Upper lobe of left lung (tissue), 6 donors: ENCODE measurements around the gene RAX2. TPM values are rescaled to one million over a fixed set of nuclear protein-coding genes. Genes with fewer than 3 reads are reported as not detected.

Experiments
- ATAC-seq, 2 donors: fragments of 200-7000 bp; cut with Tn5 transposase; one replicate each; pipeline ENCODE4 v1.9.1; 2022; ENCODE audit warnings: mild to moderate bottlenecking in 2 of 2, moderate library complexity in 2 of 2; ENCODE audit not compliant: low FRiP score in 2 of 2
- DNase-seq, 2 donors: peaks; one replicate each; pipeline ENCODE4 v3.0.0-alpha.2; 2019 to 2020
- H3K27ac ChIP-seq, 4 donors: fragments of 200-600 bp; sonication (generic); one replicate each; pipeline ENCODE4 v1.5.1; 2016 to 2019
- H3K27me3 ChIP-seq, 4 donors: fragments of 200-600 bp; sonication (generic); one replicate each; pipeline ENCODE4 v1.5.1; 2017 to 2019
- H3K36me3 ChIP-seq, 4 donors: fragments of 200-600 bp; sonication (generic); one replicate each; pipeline ENCODE4 v1.5.1; 2016 to 2019
- H3K4me1 ChIP-seq, 4 donors: fragments of 200-600 bp; sonication (generic); one replicate each; pipeline ENCODE4 v1.5.1; 2018 to 2019
- H3K4me3 ChIP-seq, 4 donors: fragments of 200-600 bp; sonication (generic); one replicate each; pipeline ENCODE4 v1.5.1; 2017 to 2019; ENCODE audit warnings: mild to moderate bottlenecking in 2 of 4, moderate library complexity in 1 of 4
- H3K9me3 ChIP-seq, 4 donors: fragments of 200-600 bp; sonication (generic); one replicate each; pipeline ENCODE4 v1.5.1; 2018 to 2019
- EP300 ChIP-seq, 4 donors: sonication (generic); formaldehyde crosslinking; IDR thresholded peaks; one replicate each; pipeline ENCODE4 v1.5.1; 2017; ENCODE audit warnings: antibody characterized with exemption in 4 of 4, control low read depth in 2 of 4
- POLR2A ChIP-seq, 4 donors: fragments of 450-650 bp; IDR thresholded peaks; one replicate each; pipeline ENCODE4 v1.5.1; 2016 to 2017; ENCODE audit warnings: antibody characterized with exemption in 4 of 4, mild to moderate bottlenecking in 2 of 4
- POLR2AphosphoS5 ChIP-seq, 2 donors: sonication (generic); formaldehyde crosslinking; IDR thresholded peaks; one replicate each; pipeline ENCODE4 v1.5.1; 2017; ENCODE audit warnings: antibody characterized with exemption in 2 of 2
- WGBS, 2 donors: methylation state at CpG; one replicate each; pipeline ENCODE4 v1.1.5; 2017 to 2018; 5-methylcytosine and 5-hydroxymethylcytosine counted together
- total RNA-seq, 6 donors: library from RNA; depleted of rRNA in 4 of 6; stranded (reverse); fragments of >200 nt in 4 of 6; gene quantifications; one replicate each; pipeline versions ENCODE4 v1.1.0 to v1.2.1, GENCODE V29; 2016 to 2021
- TF ChIP-seq, protein P1 (sequence below), 6 experiments: fragments of 450-650 bp in 4 of 6; fragments of 200-600 bp in 2 of 6; sonication (generic) in 2 of 6; IDR thresholded peaks; one replicate each; pipeline ENCODE4 v1.5.1; 2016 to 2019; ENCODE audit warnings: antibody characterized with exemption in 6 of 6
- donor health status: DM: no; HTN: no; CAD: no; lungs with moderate emphysema.
- donor health status: DM: no; HTN: yes; CAD: no; lungs with severe emphysema.

RAX2 gene
- total RNA-seq, 6 donors from 2014 or later, result not detected

DNA sequence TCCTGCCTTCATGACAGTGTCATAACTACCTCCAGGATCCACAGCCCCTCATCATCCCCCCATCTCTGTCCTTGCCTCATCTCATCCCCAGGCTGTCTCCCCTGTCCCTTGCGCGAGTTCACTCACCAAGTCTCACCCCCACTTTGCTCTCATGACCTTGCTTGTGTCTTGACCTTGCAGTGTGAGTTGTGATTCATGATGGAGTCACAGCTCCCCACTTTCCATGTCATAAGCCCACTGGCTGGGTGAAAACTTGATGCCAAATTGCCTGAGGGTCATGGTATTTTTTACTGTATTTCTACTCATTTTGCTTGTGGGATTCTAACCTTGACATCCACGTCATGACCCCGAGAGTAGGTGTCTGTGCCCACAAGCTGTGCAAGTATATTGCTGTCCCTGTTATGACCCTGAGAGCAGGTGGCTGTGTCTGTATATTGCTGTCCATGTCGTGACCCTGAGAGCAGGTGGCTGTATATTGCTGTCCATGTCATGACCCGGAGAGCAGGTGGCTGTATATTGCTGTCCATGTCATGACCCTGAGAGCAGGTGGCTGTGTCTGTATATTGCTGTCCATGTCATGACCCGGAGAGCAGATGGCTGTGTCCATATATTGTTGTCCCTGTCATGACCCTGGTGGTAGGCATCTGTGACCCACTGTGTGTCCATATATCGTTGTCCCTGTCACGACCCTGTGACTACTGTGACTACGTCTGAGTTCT is 34.4 kb downstream of the RAX2 start:
- Histone ChIP-seq H3K27ac (no peak overlapping the region), H3K27me3 (no peaks in the 10 kb centered on the region), H3K9me3 (no peaks in the 10 kb centered on the region), H3K36me3 (peaks cover 4 to 27% (median 9%) of the 10 kb centered on the region in 4 donors), H3K4me3 (no peak overlapping the region), H3K4me1 (no peaks in the 10 kb centered on the region)
- WGBS, 2 donors, result 85% methylated on average over 9 to 10 of the region's 10 CpGs
- TF ChIP-seq, protein P1, sequence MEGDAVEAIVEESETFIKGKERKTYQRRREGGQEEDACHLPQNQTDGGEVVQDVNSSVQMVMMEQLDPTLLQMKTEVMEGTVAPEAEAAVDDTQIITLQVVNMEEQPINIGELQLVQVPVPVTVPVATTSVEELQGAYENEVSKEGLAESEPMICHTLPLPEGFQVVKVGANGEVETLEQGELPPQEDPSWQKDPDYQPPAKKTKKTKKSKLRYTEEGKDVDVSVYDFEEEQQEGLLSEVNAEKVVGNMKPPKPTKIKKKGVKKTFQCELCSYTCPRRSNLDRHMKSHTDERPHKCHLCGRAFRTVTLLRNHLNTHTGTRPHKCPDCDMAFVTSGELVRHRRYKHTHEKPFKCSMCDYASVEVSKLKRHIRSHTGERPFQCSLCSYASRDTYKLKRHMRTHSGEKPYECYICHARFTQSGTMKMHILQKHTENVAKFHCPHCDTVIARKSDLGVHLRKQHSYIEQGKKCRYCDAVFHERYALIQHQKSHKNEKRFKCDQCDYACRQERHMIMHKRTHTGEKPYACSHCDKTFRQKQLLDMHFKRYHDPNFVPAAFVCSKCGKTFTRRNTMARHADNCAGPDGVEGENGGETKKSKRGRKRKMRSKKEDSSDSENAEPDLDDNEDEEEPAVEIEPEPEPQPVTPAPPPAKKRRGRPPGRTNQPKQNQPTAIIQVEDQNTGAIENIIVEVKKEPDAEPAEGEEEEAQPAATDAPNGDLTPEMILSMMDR (IDR thresholded peaks at IDR 0.05), result no peak
- no peak for TF ChIP-seq POLR2AphosphoS5 (IDR thresholded peaks at IDR 0.05)
- no peak for TF ChIP-seq POLR2A (IDR thresholded peaks at IDR 0.05)
- DNase-seq, result no peak
- no peak for ATAC-seq

GRCh38 chr19:3736106-3736724 is 35.8 kb downstream of the RAX2 start:
- 81 to 86% methylated on average over 8 to 21 of the region's 21 CpGs for WGBS, 2 donors
- no peak for TF ChIP-seq POLR2AphosphoS5 (IDR thresholded peaks at IDR 0.05)
- TF ChIP-seq, protein P1 (IDR thresholded peaks at IDR 0.05), result no peak
- no peak for TF ChIP-seq POLR2A (IDR thresholded peaks at IDR 0.05)
- no peak for TF ChIP-seq EP300 (IDR thresholded peaks at IDR 0.05)
- ATAC-seq, result no peak

GRCh38 chr19:3734310-3734600 is 37.8 kb downstream of the RAX2 start:
- Histone ChIP-seq H3K4me1 (no peaks in the 10 kb centered on the region), H3K27me3 (no peaks in the 10 kb centered on the region), H3K36me3 (peaks cover 4 to 14% (median 6%) of the 10 kb centered on the region in 4 donors), H3K27ac (no peak overlapping the region), H3K9me3 (peaks cover 0 to 1% (median 0%) of the 10 kb centered on the region in 4 donors), H3K4me3 (no peak overlapping the region)
- ATAC-seq (no peak), DNase-seq (no peak)
- no peak for TF ChIP-seq EP300 (IDR thresholded peaks at IDR 0.05)
- no peak for TF ChIP-seq POLR2AphosphoS5 (IDR thresholded peaks at IDR 0.05)
- TF ChIP-seq, protein P1 (IDR thresholded peaks at IDR 0.05), result no peak
- TF ChIP-seq POLR2A (IDR thresholded peaks at IDR 0.05), result no peak
- WGBS, 2 donors, result 89 to 90% methylated on average over 14 of the region's 14 CpGs

More at GRCh38 chr19:3736106-3736724, 35.8 kb downstream of the RAX2 start:
- Histone ChIP-seq H3K4me3 (no peak overlapping the region), H3K27ac (no peak overlapping the region), H3K27me3 (no peaks in the 10 kb centered on the region), H3K4me1 (no peaks in the 10 kb centered on the region), H3K9me3 (no peaks in the 10 kb centered on the region), H3K36me3 (peaks cover 4 to 22% (median 9%) of the 10 kb centered on the region in 4 donors)
- no peak for DNase-seq

DNA sequence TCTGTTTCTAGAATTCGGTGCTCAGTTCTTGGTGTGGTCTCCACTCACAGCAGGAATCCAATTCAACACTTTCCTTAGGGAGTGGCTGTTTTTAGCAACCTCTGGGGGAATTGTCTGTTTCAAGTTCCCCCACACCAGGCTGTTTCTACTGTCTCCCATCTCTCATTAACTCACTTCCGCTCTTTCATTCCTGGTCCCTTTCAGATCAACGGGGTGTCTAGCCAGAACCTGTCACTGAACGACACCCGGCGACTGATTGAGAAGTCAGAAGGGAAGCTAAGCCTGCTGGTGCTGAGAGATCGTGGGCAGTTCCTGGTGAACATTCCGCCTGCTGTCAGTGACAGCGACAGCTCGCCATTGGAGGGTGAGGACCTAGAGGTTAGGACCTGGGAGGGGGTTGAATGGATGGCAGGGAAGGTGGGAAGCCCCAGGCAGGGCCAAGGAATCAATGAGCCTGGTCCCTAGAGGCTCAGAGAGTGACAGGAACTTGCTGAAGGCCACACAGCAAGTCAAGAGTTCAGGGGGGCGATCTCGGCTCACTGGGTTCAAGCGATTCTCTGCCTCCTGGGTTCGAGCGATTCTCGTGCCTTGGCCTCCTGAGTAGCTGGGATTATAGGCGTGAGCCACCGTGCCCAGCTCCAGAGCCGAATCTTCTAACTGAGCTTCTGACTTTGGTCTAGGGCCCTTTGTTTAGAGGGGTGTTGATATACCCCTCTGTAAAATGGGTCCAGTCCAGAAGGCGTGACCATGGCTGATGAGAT is 38.3 kb downstream of the RAX2 start:
- ATAC-seq, result no peak
- no peak for DNase-seq
- Histone ChIP-seq H3K4me1 (no peaks in the 10 kb centered on the region), H3K27ac (no peak overlapping the region), H3K4me3 (no peak overlapping the region), H3K9me3 (peaks cover 0 to 4% (median 0%) of the 10 kb centered on the region in 4 donors), H3K36me3 (peaks cover 4 to 14% (median 6%) of the 10 kb centered on the region in 4 donors), H3K27me3 (no peaks in the 10 kb centered on the region)
- WGBS, 2 donors, result 72 to 87% methylated on average over 20 of the region's 20 CpGs
- TF ChIP-seq EP300 (IDR thresholded peaks at IDR 0.05) (no peak), POLR2A (IDR thresholded peaks at IDR 0.05) (no peak), POLR2AphosphoS5 (IDR thresholded peaks at IDR 0.05) (no peak)
- TF ChIP-seq, protein P1 (IDR thresholded peaks at IDR 0.05), result no peak
